SK-N-MC (cell line): ENCODE results near the gene NPRL2.

ENCODE experiments used
- DNase-seq: peaks from one replicate; pipeline ENCODE4 v3.0.0-alpha.2; 2011; ENCODE audit warnings: low read depth, low spot score
- H3K27ac ChIP-seq: fragments of 200-600 bp; sonication (generic); 2 replicates; pipeline ENCODE4 v1.5.1; 2016; ENCODE audit warnings: mixed run types
- H3K36me3 ChIP-seq: fragments of 200-600 bp; sonication (generic); 2 replicates; pipeline ENCODE4 v1.6.1; 2017; ENCODE audit warnings: antibody characterized with exemption, low read length, mixed read lengths; ENCODE audit not compliant: insufficient read depth
- H3K4me3 ChIP-seq: fragments of 200-600 bp; sonication (generic); 2 replicates; pipeline ENCODE4 v1.5.1; 2016
- H3K9ac ChIP-seq: fragments of 200-600 bp; sonication (generic); 2 replicates; pipeline ENCODE4 v1.8.0; 2017; ENCODE audit warnings: mixed run types, mixed read lengths; ENCODE audit not compliant: insufficient read length
- H3K9me3 ChIP-seq: fragments of 200-600 bp; sonication (generic); 2 replicates; pipeline ENCODE4 v1.6.1; 2017; ENCODE audit warnings: low read depth, mild to moderate bottlenecking, antibody characterized with exemption, low read length, moderate library complexity, mixed read lengths
- EZH2 ChIP-seq: fragments of 200-600 bp; sonication (generic); IDR thresholded peaks from one replicate; pipeline ENCODE4 v1.6.1; 2017; ENCODE audit warnings: antibody characterized with exemption
- FOXP2 ChIP-seq: optimal IDR thresholded peaks from 2 replicates; pipeline ENCODE3; 2011; ENCODE audit warnings: mild to moderate bottlenecking, moderate library complexity; ENCODE audit not compliant: insufficient read depth; ENCODE audit errors: extremely low read length, control extremely low read depth
- POLR2AphosphoS5 ChIP-seq: IDR thresholded peaks from 2 replicates; pipeline ENCODE4 v1.6.1; 2012; ENCODE audit warnings: mild to moderate bottlenecking, low read depth, low read length, borderline replicate concordance

The NPRL2 gene

DNA sequence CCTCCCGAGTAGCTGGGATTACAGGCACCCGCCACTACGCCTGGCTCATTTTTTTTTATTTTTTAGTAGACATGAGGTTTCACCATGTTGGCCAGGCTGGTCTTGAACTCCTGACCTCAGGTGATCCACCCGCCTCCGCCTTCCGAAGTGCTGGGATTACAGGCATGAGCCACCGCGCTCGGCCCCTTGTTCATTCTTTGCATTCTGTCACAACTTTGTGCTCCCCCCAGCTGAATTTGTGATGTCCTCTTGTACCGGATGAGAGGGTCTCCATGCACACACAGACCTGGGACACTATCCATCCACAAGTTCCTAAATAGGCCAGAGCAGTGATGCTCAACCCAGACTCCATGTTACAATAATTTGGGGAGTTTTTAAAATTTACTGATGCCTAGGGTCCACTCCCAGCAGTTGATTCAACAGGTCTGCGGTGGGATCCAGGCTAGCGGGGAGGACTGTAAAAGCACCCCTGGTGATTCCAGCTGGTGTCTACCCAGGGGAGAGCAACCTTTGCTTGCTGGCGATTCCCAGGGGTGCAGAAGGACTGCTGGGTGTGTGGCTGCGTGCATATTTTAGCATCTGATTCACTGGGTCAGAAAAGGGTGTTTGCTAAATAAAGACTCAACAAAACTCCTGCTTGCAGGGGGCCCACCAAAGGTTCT is 11.0 kb downstream of the NPRL2 start:
- Histone ChIP-seq H3K4me3 (no peak overlapping the region), H3K27ac (no peak overlapping the region), H3K36me3 (no peaks in the 10 kb centered on the region), H3K9me3 (no peaks in the 10 kb centered on the region), H3K9ac (no peak overlapping the region)
- DNase-seq = no peak
- TF ChIP-seq EZH2 = no peak
- TF ChIP-seq POLR2AphosphoS5 = no peak
- no peak for TF ChIP-seq FOXP2

DNA sequence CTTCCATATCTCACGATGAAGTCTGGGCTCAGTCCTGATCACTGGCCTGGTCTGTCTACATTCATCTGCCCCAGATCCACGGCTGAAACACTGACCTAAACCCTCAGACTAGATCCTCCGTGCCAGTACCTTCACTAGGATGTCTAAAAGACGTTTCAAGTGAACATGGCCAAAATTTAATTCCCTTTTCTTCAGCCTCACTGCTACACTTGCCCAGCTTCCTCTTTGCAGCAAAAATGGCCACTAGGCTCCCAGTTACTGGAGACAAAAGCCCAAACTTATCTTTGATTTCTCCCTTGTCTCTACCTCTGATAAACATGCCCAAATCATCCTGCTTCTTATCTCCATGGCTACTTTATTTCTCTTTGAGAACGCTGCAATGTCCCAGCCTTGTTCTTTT is 11.6 kb downstream of the NPRL2 start:
- no peak for TF ChIP-seq FOXP2
- TF ChIP-seq POLR2AphosphoS5 = no peak
- TF ChIP-seq EZH2 = no peak
- Histone ChIP-seq H3K9me3 (no peaks in the 10 kb centered on the region), H3K4me3 (no peak overlapping the region), H3K27ac (no peak overlapping the region), H3K36me3 (no peaks in the 10 kb centered on the region), H3K9ac (no peak overlapping the region)
- DNase-seq = no peak

DNA sequence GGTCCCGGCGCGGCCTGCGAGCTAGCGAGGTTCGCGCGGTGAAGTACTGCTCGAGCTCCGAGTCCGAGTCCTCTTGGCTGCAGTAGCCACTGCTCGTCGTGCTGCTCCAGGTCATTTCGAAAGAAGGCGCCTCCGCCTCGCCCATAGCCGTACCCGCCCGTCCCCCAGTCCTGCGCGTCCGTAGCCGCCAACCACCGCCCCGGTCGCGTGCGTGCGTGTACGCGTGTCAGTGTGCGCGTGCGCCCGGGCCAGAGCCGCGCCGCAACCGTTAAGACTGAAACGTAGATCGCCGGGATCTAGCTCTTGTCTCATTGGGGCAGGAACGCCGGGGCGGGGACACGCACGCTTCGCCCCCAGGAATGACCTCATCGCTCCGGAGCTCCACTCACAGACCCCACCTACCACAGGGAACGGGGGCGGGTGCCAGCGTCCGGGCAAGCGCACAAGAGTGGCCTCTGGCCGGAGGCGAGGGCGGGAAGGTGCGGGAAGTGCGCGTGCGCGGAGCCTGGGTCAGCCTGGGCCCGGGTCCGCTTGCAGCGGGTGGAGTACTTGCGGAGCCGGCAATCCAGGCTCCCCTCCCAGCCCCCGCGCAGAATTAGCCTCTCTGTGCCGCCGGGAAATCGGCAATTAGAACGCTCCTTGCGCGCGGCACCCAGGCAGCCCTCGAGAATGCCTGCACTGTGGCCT is 13.3 kb downstream of the NPRL2 start:
- Histone ChIP-seq H3K4me3 (peak overlapping the region; percentile 86), H3K9me3 (no peaks in the 10 kb centered on the region), H3K36me3 (no peaks in the 10 kb centered on the region; the same call in 1 of the 2 replicates), H3K27ac (0 out of 2 replicates have a peak overlapping the region, but pooled peaks have one; percentile 36), H3K9ac (peak overlapping the region; percentile 94)
- TF ChIP-seq FOXP2 (no peak), POLR2AphosphoS5 (peak; percentile 94)
- DNase-seq = peak; percentile 51

DNA sequence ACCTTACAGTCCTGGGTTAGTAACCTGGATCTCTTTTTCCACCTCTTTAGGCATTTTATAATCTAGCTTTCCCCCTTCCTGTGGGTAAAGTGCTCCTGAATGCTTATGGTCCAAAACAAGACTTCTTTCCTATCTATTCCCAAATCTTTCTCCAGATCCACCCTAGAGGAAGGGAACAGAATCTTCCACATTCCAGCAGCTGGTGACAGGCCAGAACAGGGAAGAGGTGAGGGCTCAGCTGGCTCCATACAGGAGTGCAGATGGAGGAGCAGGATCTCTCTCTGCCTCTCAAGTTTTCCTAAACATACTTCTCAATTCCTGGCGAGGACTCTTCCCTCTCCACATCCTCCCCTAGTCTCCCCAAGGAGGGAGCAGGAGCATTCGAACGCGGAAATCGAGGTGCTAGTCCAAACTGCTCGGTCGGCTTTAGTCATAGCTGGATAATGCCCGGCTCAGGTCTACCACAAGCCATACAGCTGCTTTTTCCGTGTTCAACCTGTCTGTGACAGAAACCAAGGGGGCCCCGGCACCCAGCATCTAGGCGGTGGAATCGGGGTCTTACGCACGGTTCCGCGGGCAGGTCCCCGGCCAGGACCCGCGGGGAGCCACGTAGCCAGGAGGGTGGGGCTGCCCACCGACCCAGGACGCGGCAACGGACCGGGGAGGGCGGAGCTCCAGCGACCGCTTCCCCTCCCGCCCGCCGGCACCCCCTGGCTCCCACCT is 14.0 kb downstream of the NPRL2 start:
- Histone ChIP-seq H3K36me3 (peaks cover 7% of the 10 kb centered on the region; the same call in 1 of the 2 replicates), H3K4me3 (peak overlapping the region; percentile 86), H3K27ac (0 out of 2 replicates have a peak overlapping the region, but pooled peaks have one; percentile 36), H3K9ac (peak overlapping the region; percentile 94), H3K9me3 (no peaks in the 10 kb centered on the region)
- DNase-seq = no peak
- TF ChIP-seq EZH2 (no peak), FOXP2 (no peak), POLR2AphosphoS5 (no peak)

DNA sequence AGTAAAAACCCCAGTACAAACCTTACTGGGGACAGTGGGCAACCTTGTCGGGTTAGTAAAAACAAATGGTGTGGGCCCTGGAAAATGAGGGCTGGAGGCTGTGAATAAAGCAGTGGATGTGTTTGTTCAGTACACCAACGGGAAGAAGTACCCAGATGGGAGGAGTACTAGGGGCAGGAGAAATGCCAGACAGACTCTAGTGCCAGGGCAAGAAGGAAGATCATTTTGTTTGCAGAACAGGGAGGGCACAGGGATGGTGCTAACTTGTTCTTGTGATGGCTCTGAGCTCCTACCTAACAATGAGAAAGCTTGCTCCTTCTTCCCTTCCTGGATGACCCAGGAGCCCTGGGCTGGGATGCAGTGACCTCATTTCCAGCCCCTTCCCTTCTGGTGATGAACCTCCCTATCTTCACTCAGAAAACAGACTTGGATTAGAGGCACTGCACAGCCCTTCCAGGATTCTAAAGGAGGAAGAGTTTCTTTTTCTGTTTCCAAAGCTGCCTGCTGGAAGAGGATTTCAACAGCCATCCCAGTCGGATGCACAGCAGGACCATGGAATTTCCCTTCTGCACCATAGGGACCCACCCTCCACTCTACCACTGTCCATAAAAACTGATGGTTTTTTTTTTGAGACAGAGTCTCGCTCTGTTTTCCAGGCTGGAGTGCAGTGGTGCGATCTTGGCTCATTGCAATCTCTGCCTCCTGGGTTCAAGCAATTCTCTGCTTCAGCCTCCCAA is 16.1 kb downstream of the NPRL2 start:
- peaks cover 18% of the 10 kb centered on the region; the same call in 1 of the 2 replicates for H3K36me3 ChIP-seq
- no peaks in the 10 kb centered on the region for H3K9me3 ChIP-seq
- H3K27ac ChIP-seq = no peak overlapping the region
- no peak for TF ChIP-seq FOXP2
- TF ChIP-seq POLR2AphosphoS5 = no peak
- no peak for TF ChIP-seq EZH2
- no peak overlapping the region for H3K9ac ChIP-seq
- DNase-seq = no peak
- no peak overlapping the region for H3K4me3 ChIP-seq

DNA sequence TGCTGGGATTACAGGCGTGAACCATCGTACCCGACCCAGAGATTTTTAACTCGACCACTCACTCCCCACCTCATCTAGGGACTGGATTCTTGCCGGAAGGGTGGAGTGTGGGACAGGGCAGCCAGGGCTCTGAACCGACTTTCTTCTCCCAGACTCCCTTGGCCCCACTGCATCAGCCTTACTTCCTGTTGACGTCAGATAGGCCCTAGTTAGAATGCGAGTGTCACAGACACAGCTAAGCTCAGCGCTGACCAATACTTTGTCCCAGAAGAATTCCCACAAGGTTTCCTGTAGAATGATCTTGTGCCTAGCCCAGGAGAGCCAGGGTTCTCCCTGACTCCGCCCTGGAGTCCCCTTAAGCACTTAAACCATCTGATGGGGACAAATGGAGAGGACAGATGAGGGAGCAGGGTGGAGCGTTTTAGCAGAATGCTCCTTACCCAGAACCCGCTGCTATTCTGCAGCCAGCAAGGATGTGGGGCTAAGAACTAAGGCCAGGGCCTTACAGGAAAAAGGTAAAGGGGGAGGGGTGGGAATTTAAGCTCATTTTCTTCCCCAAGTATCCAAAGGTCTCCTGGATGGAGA is 16.7 kb downstream of the NPRL2 start:
- H3K36me3 ChIP-seq = peaks cover 18% of the 10 kb centered on the region; the same call in 1 of the 2 replicates
- DNase-seq = no peak
- no peak overlapping the region for H3K9ac ChIP-seq
- H3K27ac ChIP-seq = no peak overlapping the region
- no peak for TF ChIP-seq FOXP2
- TF ChIP-seq EZH2 = no peak
- no peak for TF ChIP-seq POLR2AphosphoS5
- no peaks in the 10 kb centered on the region for H3K9me3 ChIP-seq
- no peak overlapping the region for H3K4me3 ChIP-seq

DNA sequence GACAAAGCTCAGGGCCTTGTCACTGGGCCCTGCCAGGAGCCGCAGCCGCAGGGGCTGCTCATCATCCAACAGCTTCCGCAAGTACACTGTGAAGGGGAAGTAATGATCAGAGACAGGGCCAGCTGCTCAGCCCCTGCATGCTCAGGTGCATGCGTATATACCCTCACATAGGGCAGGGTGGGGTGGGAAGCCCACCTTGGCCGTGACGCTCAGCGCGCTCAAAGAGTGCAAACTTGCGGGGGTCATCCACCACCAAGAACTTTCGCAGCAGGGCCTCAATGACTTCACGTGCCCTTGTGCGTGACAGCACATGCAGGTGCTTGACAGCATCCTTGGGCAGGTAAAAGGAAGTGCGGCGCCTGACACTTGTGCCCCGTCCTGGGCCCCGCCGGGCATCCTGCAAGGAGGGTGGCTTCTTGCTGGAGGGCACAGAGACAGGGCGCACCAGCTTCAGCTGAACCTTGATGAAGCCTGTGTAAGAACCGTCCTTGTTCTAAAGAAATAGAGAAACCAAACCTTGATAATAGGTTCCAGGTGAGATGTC is 19.1 kb downstream of the NPRL2 start:
- Histone ChIP-seq H3K9me3 (no peaks in the 10 kb centered on the region), H3K4me3 (no peak overlapping the region), H3K27ac (no peak overlapping the region), H3K36me3 (peaks cover 18% of the 10 kb centered on the region; the same call in 1 of the 2 replicates), H3K9ac (no peak overlapping the region)
- TF ChIP-seq EZH2 (no peak), POLR2AphosphoS5 (no peak), FOXP2 (no peak)
- no peak for DNase-seq

DNA sequence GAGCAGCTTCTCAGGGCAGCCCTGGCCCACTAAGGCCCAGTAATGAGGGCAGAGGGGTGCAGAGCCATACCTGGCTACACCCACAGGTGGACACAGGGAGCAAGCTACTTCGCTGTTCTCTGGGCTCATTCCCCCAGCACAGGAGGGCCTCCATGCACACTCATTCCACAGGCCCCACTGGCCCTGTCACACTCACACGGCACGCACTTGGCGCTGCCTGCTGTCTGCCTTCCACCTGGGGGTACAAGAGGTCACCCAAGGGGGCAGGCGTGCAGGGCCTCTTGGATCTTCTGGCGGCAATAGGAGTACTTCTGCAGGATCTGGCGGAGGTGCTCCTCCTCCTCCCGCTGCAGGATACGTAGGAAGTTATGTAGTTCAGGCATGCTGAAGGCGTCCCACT is 20.2 kb downstream of the NPRL2 start:
- Histone ChIP-seq H3K36me3 (peaks cover 18% of the 10 kb centered on the region; the same call in 1 of the 2 replicates), H3K9ac (no peak overlapping the region), H3K9me3 (no peaks in the 10 kb centered on the region), H3K4me3 (no peak overlapping the region), H3K27ac (no peak overlapping the region)
- TF ChIP-seq EZH2 = no peak
- TF ChIP-seq POLR2AphosphoS5 = no peak
- TF ChIP-seq FOXP2 = no peak
- no peak for DNase-seq
